ENCODE measurements around the gene SLC30A2. TPM values are rescaled to one million over a fixed set of nuclear protein-coding genes. Genes with fewer than 3 reads are reported as not detected.

The SLC30A2 gene
- total RNA-seq, 1 donor from 2014 or later, result not detected

DNA sequence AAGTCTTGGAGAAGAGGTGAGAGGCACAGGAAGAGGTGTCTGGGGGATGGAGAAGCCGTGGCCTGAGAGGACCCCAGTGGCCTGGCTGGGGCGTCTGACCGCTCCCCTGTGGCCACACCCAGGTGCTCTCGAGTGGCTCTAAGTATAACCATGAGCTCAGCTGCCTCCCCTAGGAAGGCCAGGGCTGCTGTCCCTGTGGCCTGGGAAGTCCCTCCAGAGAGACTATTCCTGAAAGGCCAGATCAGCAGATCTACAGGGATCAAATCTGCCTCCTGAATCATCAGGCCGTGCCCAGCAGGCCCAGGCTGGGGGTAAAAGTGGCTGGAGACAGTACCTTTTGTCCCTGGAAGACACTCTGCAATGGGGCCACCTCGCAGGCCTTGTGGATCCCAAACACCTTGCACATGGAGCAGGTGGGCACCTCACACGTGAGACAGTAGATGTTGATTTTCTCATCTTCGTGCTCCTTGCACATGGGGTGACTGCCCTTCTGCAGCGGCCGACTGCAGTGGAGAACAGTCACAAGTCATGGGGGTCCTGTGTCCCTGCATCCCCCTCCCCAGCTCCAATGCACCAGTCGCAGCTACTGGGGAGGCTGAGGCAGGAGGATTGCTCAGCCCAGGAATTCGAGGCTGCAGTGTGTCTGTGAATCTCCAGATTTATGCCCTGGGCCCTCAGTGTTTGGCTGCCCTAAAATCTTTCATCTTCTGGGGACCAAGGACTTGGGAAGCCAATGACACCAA lies 15.1 kb upstream of the SLC30A2 start:
- no peak for DNase-seq (ENCODE audit: low read depth)
- H3K4me3 ChIP-seq (ENCODE audit: low read depth, low read length), result no peak overlapping the region
- TF ChIP-seq, protein P1, sequence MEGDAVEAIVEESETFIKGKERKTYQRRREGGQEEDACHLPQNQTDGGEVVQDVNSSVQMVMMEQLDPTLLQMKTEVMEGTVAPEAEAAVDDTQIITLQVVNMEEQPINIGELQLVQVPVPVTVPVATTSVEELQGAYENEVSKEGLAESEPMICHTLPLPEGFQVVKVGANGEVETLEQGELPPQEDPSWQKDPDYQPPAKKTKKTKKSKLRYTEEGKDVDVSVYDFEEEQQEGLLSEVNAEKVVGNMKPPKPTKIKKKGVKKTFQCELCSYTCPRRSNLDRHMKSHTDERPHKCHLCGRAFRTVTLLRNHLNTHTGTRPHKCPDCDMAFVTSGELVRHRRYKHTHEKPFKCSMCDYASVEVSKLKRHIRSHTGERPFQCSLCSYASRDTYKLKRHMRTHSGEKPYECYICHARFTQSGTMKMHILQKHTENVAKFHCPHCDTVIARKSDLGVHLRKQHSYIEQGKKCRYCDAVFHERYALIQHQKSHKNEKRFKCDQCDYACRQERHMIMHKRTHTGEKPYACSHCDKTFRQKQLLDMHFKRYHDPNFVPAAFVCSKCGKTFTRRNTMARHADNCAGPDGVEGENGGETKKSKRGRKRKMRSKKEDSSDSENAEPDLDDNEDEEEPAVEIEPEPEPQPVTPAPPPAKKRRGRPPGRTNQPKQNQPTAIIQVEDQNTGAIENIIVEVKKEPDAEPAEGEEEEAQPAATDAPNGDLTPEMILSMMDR (conservative IDR thresholded peaks at IDR 0.05; ENCODE audit: low read depth, low read length), result no peak

DNA sequence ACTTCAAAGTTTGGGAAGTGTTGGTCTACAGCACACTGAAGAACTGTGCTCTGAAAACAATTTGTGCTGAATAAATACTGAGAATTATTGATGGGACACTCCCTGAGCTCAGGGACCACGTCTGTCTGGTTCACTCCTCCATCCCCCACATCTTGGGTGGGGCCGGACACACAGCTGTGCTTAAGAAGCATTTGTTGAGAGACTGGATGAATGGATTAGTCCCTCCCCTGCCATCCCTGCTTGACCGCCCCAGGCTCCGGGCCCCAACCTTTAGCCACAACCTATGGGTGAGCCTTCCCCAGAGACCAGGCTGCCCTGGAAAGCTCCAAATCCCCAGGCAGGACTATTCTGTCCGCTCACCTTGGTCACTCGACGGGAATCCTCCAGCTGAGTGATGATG lies 14.0 kb upstream of the SLC30A2 start:
- DNase-seq (ENCODE audit: low read depth), result no peak
- no peak overlapping the region for H3K4me3 ChIP-seq (ENCODE audit: low read depth, low read length)
- TF ChIP-seq, protein P1 (conservative IDR thresholded peaks at IDR 0.05; ENCODE audit: low read depth, low read length), result no peak

DNA sequence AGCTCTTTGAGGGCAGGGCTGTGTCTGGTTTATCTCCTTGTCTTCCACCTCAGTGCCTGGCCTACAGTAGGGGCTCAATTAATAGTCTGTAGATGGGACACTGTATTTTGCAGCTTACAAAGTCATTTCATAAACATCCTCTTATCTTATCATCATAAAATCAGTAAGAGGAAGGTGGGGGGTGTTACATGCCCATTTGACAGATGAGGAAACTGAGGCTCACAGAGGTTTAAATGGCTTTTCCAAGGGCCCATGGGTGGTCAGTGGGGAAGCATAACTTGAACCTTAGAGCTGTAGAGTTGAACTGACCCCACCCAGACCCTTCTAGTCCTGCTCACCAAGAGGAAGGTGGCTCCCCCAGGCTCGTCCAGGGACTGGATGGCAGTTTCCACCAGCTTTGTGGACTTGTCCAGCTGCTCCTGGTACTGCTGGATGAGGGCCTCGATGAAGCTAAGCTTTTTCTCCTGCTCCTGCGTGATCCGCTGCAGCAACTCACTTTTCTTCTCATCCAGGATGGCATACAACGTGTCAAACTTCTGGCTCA lies 12.2 kb upstream of the SLC30A2 start:
- TF ChIP-seq, protein P1 (conservative IDR thresholded peaks at IDR 0.05; ENCODE audit: low read depth, low read length), result no peak
- DNase-seq (ENCODE audit: low read depth), result no peak
- H3K4me3 ChIP-seq (ENCODE audit: low read depth, low read length), result no peak overlapping the region

DNA sequence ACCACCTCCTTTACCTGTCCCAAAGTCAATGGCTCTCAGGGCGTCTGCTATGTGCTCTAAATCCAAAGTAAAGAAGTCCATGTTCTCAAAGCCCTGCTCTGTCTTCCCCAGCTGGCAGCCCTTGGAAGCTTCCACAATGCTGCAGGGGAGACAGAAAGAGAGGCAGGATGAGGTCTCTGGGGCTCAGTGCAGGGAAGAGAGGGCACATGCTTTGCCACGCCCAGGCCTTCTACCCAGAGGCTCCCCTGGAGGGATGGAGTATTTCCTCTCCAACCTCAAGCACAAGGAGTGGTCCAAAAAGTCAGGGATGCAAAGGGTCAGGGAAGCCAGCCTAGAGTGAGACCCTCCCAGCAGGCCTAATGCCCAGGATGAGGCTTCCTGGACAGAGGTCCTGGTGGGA lies 11.3 kb upstream of the SLC30A2 start:
- DNase-seq (ENCODE audit: low read depth), result no peak
- H3K4me3 ChIP-seq (ENCODE audit: low read depth, low read length), result no peak overlapping the region
- TF ChIP-seq, protein P1 (conservative IDR thresholded peaks at IDR 0.05; ENCODE audit: low read depth, low read length), result no peak

DNA sequence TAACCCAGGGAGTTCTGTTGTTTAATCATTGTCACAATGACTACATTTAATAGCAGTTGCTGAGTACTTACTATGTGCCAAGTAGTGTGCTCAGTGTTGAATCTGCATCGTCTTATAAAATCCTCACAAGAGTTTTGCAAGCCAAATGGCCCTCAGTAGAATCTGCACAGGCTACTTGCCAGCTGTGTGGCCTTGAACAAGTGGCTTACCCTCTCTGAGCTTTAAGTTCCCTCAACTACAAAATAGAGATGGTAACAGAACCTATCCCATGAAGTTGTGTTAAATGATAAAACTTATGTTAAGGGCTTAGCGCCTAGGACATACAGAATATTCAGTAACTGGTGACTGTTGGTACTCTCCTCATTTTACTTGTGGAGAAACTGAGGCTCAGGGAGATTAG lies 9.1 kb upstream of the SLC30A2 start:
- no peak overlapping the region for H3K4me3 ChIP-seq (ENCODE audit: low read depth, low read length)
- no peak for DNase-seq (ENCODE audit: low read depth)
- TF ChIP-seq, protein P1 (conservative IDR thresholded peaks at IDR 0.05; ENCODE audit: low read depth, low read length), result no peak

DNA sequence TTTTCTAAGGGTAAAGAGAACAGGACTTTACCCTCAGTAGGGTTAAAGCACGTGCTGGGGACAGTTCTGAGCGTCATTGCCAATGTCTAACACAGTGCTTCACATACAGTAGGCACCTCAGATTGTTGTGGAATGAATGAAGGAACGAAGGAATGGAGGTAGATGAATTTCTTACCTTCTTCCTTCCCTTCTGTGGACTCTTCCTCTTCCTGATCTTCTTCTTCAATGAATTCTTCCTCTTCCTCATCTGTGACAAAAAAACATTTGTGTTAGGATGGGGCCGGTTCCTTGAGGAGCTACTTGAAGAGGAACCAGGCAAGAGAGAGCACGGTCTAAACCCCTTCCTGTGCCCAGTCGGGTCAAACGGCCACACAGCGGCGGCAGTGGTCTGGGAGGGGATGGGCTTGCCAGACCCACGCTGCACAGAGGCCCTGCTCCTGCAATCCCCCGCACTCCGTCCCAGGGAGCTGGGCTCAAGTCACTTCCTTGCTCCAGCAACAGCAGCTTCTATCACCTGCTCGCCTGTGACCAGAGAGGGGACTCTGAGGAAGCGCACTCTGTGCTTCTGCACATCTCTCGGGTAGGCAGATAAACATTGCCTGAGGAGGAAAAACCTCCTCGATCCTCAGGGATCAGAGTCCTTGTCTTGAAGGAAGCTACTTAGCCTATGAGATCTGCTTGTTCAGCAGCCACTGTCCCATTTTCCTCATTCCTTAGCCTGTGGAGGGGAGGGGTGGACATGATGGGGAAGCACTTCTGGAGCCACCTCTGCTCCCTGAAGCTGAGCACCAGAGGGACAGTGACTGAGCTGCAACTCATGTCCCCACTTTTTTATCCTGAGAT lies 8.0 kb upstream of the SLC30A2 start:
- TF ChIP-seq, protein P1 (conservative IDR thresholded peaks at IDR 0.05; ENCODE audit: low read depth, low read length), result peak; percentile 12
- DNase-seq (ENCODE audit: low read depth), result no peak
- no peak overlapping the region for H3K4me3 ChIP-seq (ENCODE audit: low read depth, low read length)
